Islet of Langerhans (tissue), 1 donor: Measurements from ENCODE around the gene MYH11.
"Not testable (repeated sequence)": the region's sequence is repeated elsewhere in the genome, so short reads cannot be mapped to it uniquely, and the experiment has no call there.

Experiments
- FAIRE-seq: peaks from one replicate; lab custom pipeline; 2011; peaks lifted over from hg19 to GRCh38; lab: Jason Lieb, UNC

MYH11 gene

DNA sequence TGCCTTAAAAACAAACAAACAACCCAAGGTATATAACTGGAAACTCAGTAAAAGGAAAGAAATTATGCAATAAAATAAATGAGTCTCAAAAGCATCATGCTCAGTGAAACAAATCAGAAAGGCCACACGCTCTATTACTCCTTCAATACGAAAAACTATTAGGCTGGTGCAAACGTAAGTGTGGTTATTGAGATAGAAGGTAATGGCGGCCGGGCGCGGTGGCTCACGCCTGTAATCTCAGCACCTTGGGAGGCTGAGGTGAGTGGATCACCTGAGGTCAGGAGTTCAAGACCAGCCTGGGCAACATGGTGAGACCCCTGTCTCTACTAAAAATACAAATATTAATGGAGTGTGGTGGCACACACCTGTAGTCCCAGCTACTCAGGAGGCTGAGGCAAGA lies 17.6 kb downstream of the MYH11 start:
- FAIRE-seq, result not testable (repeated sequence)

- FAIRE-seq, result no peak
These were observed 19.1 kb downstream of the MYH11 start for GRCh38 chr16:15837761-15838160.

DNA sequence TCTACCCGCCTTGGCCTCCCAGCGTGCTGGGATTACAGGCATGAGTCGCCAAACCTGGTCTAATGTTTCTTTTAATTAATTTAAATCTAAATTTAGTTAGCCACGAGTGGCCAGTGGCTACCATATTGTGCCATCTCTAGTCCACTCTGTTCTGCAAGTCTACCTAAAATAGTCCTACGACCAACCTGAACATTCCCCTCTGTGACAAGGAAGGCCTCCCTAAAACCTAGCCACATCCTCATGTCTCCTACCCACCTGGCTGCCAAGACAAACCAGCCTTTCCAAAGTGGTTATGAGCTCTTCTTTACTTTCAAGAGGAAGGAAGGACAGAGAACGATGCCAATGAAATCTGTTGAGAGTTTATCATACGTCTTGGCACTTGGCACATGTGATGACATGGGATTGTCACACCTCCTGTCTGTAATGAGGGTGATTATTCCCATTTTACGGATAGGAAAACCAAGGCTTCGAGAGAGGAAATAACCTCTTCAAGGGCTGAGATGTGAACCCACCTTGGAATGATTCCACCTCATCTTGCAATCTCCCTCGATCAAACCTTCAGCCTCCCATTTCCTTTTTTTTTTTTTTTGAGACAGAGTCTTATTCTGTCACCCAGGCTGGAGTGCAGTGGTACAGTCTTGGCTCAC lies 19.7 kb downstream of the MYH11 start:
- no peak for FAIRE-seq

GRCh38 chr16:15836074-15836473 lies 20.8 kb downstream of the MYH11 start:
- no peak for FAIRE-seq

DNA sequence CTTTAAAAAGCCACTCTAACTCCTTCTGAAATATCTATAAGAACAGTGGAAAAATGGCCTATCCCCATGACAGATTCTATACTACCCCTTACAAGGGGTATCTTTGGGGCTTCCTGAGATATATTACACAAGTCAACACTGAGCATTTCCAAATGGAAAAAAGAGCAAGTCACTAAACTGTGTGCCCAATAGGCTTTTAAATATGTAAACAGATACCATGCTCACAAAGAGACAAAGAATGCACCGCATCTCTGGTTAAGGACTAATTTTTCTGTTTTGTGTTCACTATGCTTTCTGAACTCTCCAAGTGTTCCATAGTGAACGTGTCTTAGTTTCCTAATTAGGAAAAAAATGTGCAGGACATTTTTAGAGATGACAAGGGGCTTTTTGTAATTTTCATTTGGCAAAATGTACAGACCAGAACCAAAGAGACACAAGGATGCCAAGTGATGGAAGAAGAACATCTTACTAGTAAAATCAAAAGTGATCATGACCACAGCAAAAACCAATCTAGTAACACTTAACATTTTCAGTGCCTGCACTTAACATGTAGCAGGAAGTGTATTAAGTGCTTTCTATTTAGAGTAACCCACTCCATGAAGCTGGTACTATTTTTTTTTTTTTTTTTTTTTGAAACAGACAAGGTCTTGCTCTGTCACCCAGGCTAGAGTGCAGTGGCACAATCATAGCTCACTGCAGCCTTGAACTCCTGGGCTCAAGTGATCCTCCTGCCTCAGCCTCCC lies 21.5 kb downstream of the MYH11 start:
- no peak for FAIRE-seq

DNA sequence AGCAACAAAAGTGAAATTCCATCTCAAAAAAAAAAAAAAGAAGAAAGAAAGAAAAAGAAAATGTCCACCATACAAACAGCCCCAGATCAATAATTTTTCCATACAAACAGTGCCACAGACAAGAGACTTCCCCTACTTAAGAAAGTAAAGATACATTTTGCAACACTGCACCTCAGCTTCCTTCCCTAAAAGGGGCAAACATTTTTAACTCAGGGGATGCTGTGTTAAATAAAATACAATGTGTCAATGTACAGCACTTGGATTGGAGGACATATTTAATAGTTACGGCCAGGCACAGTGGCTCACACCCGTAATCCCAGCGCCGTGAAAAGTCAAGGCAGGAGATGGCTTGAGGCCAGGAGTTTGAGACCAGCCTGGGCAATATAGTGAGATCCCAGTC lies 22.3 kb downstream of the MYH11 start:
- no peak for FAIRE-seq

- no peak for FAIRE-seq
These were observed 23.3 kb downstream of the MYH11 start for GRCh38 chr16:15833541-15833940.

DNA sequence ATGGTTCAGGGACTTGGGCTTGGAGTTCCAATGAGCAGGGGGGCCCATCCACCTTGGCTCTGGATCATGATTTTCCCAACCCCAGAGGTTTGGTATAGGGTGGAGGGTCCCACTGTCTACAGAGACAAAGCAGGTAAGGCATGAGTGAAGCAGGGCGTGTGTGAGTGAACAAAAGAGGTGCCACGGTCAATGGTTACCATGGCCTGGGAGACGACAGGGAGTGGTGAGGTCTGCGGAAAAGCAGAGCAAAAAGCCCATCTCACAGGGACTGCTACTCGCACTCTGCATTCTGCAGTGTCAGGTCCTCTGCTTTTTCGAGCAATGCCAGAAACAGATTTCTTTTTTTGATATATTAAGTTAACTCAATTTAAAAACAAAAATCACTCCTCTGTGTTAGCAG lies 24.6 kb downstream of the MYH11 start:
- FAIRE-seq, result no peak

GRCh38 chr16:15830832-15831451 lies 25.9 kb downstream of the MYH11 start:
- no peak for FAIRE-seq

DNA sequence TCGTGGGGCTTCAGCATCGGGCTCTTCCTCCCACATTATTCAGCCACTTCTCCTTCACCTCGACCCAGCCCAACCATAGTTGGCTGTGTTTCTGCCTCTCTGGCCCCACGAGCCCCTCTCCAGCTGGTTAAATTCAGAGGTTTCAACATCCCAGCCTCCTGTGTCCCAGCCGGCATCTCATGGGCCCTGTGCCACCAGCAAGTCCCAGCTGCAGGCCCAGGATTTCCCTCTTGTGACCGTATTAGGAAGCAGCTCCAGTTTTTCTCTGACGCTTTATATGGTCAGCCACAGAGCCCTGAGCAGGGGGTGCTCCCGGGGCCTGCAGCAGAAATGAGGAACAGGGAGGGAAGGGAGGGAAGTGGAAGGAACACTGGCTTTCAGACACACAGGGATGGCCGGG lies 27.4 kb downstream of the MYH11 start:
- no peak for FAIRE-seq

GRCh38 chr16:15827709-15828343 lies 29.0 kb downstream of the MYH11 start:
- no peak for FAIRE-seq

DNA sequence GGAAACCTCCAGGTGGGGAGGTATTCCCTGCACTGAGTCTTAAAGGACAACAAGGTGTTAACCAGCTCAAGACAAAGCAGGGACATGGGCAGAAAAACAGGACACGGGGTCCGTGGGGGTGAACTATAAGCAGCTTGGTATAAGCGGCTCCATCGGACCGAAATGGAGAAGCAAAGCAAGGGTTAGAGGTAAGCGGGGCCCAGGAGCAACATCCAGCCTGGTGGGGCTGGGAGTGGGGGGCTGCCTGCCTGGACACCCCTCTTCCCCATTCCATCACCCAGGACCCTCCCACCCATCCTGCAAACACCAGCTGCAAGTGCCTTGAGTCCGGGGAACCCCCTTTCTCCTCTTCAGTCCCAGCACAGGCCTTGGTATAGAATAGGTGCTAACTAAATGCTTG lies 29.5 kb downstream of the MYH11 start:
- no peak for FAIRE-seq

DNA sequence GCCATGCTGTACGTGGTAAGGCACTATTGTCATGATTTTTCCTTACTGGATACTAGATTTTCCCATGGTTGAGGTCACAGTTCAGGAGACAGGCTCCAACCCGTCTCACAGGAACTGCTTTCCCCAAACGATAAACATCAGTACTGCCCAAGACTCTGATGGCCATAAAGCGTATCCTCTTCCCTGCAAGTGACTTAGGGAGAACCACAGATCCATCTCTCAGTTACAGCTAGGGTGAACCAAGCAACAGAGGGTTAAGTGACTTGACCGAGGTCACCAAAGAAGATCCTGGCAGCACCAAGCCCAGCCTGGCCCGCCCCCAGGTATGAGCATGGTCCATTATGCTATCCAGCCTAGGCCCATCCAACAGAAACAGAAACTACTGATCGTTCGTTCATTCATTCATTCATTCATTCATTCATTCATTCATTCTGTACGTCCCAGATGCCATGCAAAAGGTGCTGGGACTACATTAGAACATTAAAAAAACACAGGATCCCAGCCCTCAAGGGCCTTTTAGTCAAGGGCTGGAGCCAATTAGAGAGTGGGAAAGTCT lies 31.0 kb downstream of the MYH11 start:
- FAIRE-seq, result no peak

DNA sequence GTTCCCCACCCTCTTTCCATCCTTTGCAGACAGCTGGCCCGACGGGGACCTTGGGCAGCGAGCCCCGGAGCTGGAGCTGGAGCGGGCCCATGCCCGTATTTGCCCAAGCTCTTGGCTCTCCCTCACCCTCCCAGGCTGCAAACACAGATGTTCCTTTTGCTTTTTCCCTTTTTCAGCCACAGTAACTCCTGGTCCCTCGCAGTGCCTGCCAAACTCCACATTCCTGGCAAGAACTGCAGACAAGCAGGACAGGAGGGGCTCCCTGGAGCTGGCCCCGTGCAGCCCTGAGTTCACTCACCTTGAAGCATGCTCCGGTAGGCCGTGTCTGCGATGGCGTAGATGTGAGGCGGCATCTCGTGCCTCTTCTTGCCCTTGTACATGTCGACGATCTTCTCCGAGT lies 33.9 kb downstream of the MYH11 start:
- FAIRE-seq, result no peak

GRCh38 chr16:15820837-15821236 lies 36.0 kb downstream of the MYH11 start:
- no peak for FAIRE-seq

DNA sequence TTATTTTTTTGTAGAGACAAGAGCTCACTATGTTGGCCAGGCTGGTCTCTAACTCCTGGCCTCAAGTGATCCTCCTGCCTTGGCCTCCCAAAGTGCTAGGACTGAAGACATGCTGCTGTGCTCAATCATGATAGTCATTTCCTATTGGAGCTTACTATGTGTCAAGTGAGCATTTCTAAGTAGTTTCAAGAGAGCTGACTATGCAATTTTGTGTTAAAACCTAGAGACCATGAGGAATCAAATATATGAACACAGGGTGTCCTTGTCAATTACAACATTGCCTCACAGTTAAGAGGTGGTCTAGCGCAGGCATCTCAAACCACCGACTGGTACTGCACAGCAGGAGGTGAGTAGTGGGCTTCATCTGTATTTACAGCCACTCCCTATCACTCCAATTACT lies 37.8 kb downstream of the MYH11 start:
- FAIRE-seq, result no peak

GRCh38 chr16:15817446-15817845 lies 39.4 kb downstream of the MYH11 start:
- no peak for FAIRE-seq

DNA sequence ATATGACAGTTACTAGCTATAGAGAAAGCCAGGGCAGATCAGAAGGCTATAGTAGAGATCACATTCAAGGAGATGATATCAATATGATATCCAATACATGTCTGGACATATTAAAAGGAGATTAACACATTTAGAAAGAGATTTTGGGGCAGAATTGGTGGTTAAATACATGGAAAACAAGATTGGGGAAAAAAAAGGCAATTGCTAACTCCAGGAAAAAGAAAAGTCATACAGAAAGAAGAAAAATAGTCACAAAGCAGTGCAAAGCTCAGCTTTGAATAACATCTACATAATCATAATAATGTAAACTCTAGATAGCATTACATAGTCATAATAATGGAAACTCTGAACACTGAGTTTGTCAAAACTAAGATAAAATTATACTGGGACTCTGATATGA lies 40.6 kb downstream of the MYH11 start:
- no peak for FAIRE-seq

DNA sequence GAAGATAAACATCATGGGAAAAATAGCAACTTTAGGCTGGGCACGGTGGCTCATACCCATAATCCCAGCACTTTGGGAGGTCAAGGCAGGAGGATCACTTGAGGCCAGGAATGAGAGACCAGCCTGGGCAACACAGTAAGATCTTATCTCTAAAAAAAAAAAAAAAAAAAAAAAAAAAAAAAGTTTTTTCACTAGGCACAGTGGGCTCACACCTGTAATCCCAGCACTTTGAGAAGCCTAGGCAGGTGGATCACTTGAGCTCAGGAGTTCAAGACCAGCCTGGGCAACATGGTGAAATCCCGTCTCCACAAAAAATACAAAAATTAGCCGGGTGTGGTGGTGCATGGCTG lies 44.5 kb downstream of the MYH11 start:
- not testable (repeated sequence) for FAIRE-seq

- no peak for FAIRE-seq
These were observed 45.1 kb downstream of the MYH11 start for GRCh38 chr16:15811481-15812400.

DNA sequence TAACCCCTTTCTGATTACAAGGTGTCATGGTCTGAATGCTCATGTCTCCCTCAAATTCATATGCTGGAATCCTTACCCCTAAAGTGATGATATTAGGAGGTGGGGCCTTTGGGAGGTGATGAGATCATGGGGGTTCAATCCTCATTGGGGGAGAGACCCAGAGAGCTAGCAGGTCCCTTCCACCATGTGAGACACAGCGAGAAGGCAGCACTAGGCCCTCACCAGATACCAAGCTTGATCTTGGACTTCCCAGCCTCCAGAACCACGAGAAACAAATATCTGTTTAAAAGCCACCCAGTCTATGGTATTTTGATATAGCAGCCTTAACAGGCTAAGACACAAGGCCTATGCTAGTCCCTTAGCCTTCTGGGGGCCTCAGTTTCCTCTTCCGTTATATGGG lies 45.9 kb downstream of the MYH11 start:
- no peak for FAIRE-seq

- no peak for FAIRE-seq
These were observed 46.4 kb downstream of the MYH11 start for GRCh38 chr16:15810411-15810810.
